Stimulated activated CD4-positive, alpha-beta T cell treated with anti-CD3 and anti-CD28 coated beads, Interleukin-2, amount 100 ng/mL, for 48 hours (primary cell): ENCODE measurements around the gene ACAP3.

Experiments
- DNase-seq, 2 donors: peaks; one replicate each; pipeline ENCODE4 v3.0.0-alpha.2; 2020

ACAP3 gene

DNA sequence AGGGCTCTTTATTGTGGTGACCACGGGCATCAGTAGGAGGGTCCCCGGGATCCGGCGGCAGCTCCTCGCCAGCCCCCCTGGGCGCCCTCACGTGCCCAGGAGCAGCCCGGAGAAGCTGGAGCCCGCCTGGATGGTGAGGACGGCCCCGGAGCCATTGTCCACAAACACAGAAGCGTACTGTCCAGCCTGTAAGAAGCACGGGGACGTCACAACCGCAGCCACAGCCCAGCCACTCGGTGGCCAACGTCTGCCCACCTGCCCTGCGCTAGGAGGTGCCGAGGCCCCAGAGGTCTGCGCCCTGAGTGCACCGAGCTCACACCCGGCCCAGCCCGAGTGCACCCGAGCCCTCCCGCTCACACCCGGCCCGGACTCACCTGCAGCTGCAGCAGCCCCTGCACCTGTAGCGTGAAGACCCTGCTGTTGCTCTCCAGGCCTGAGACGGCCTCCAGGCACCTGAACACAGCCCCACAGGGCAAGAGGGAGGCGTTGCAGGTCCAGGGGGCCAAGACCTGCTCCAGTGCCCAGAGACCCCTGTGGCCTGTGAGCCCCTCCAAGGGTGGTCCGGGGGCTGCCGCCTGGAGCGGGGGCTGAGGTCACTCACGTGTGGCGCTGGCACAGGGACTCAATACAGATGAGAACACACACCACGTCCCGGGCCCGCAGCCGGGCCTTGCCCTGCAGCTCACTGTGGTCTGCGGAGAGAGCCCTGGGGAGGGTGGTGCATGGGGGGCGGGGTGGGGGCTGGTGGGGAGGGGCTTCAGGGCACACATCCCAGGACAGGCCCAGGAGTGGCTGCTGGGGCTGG, 65.1 kb downstream of the ACAP3 start:
- no peak for DNase-seq
